ENCODE results near the gene DGKH.
"Not testable (repeated sequence)": the region's sequence is repeated elsewhere in the genome, so short reads cannot be mapped to it uniquely, and the experiment has no call there.

DGKH gene

GRCh38 chr13:42070599-42070998 lies 22.2 kb downstream of the DGKH start:
- not testable (repeated sequence) for DNase-seq (ENCODE audit: low read depth in 2 of 2)

GRCh38 chr13:42071179-42071578 lies 22.7 kb downstream of the DGKH start:
- not testable (repeated sequence) for DNase-seq (ENCODE audit: low read depth in 2 of 2)

- no peak for DNase-seq (ENCODE audit: low read depth in 2 of 2)
Observed at GRCh38 chr13:42071672-42072419, 23.4 kb downstream of the DGKH start.

- no peak for DNase-seq (ENCODE audit: low read depth in 2 of 2)
Observed at GRCh38 chr13:42073683-42074082, 25.2 kb downstream of the DGKH start.

GRCh38 chr13:42075517-42075916 lies 27.1 kb downstream of the DGKH start:
- DNase-seq (ENCODE audit: low read depth in 2 of 2) = no peak

- no peak for DNase-seq (ENCODE audit: low read depth in 2 of 2)
Observed at GRCh38 chr13:42076309-42076713, 27.9 kb downstream of the DGKH start.

GRCh38 chr13:42078128-42078808 lies 29.8 kb downstream of the DGKH start:
- DNase-seq (ENCODE audit: low read depth in 2 of 2) = no peak

- DNase-seq (ENCODE audit: low read depth in 2 of 2) = no peak
Observed at GRCh38 chr13:42083138-42083770, 34.8 kb downstream of the DGKH start.

- no peak for DNase-seq (ENCODE audit: low read depth in 2 of 2)
Observed at GRCh38 chr13:42084722-42085121, 36.3 kb downstream of the DGKH start.

- no peak for DNase-seq (ENCODE audit: low read depth in 2 of 2)
Observed at GRCh38 chr13:42086582-42086981, 38.1 kb downstream of the DGKH start.

GRCh38 chr13:42094516-42095040 lies 46.1 kb downstream of the DGKH start:
- no peak for DNase-seq (ENCODE audit: low read depth in 2 of 2)

GRCh38 chr13:42096222-42096621 lies 47.8 kb downstream of the DGKH start:
- DNase-seq (ENCODE audit: low read depth in 2 of 2) = not testable (repeated sequence)

- DNase-seq (ENCODE audit: low read depth in 2 of 2) = no peak
Observed at GRCh38 chr13:42099962-42100675, 51.7 kb downstream of the DGKH start.

- no peak for DNase-seq (ENCODE audit: low read depth in 2 of 2)
Observed at GRCh38 chr13:42100960-42101359, 52.5 kb downstream of the DGKH start.

- DNase-seq (ENCODE audit: low read depth in 2 of 2) = no peak
Observed at GRCh38 chr13:42101821-42102585, 53.6 kb downstream of the DGKH start.

- no peak for DNase-seq (ENCODE audit: low read depth in 2 of 2)
Observed at GRCh38 chr13:42102961-42103865, 54.8 kb downstream of the DGKH start.

- no peak for DNase-seq (ENCODE audit: low read depth in 2 of 2)
Observed at GRCh38 chr13:42106998-42107397, 58.5 kb downstream of the DGKH start.

- no peak for DNase-seq (ENCODE audit: low read depth in 2 of 2)
Observed at GRCh38 chr13:42107421-42107820, 59.0 kb downstream of the DGKH start.

- DNase-seq (ENCODE audit: low read depth in 2 of 2) = no peak
Observed at GRCh38 chr13:42108217-42108616, 59.8 kb downstream of the DGKH start.

GRCh38 chr13:42109957-42110356 lies 61.5 kb downstream of the DGKH start:
- DNase-seq (ENCODE audit: low read depth in 2 of 2) = no peak

Data from stimulated activated CD8-positive, alpha-beta memory T cell treated with anti-CD3 and anti-CD28 coated beads, Interleukin-2, amount 100 ng/mL, for 1 hour (primary cell).